Kidney (tissue), 14 donors: ENCODE measurements around the gene EFHC2. TPM values are rescaled to one million over a fixed set of nuclear protein-coding genes. Genes with fewer than 3 reads are reported as not detected.

Experiments used
- DNase-seq, 5 donors: peaks; one replicate each; pipeline ENCODE4 v3.0.0-alpha.2; 2013 to 2020
- FAIRE-seq: peaks from 2 replicates; lab custom pipeline; 2012; peaks lifted over from hg19 to GRCh38; lab: Jason Lieb, UNC
- H3K27ac ChIP-seq, 2 donors: one replicate each; pipeline ENCODE4 v1.7.0; 2013; ENCODE audit warnings: low read depth in 2 of 2, low read length in 2 of 2, inconsistent platforms in 1 of 2
- H3K27me3 ChIP-seq: one replicate; pipeline ENCODE4 v1.7.1; 2013; ENCODE audit warnings: low read length, inconsistent platforms; ENCODE audit not compliant: control insufficient read depth, insufficient read depth
- H3K36me3 ChIP-seq, 3 donors: one replicate each; pipeline versions ENCODE4 v1.7.0 to v1.7.1; 2013; ENCODE audit warnings: low read length in 3 of 3, control low read depth in 1 of 3, inconsistent platforms in 1 of 3; ENCODE audit not compliant: insufficient read depth in 3 of 3, control insufficient read depth in 2 of 3
- H3K4me1 ChIP-seq, 3 donors: one replicate each; pipeline versions ENCODE4 v1.7.0 to v1.7.1; 2013; ENCODE audit warnings: low read length in 3 of 3, inconsistent platforms in 1 of 3, low read depth in 1 of 3; ENCODE audit not compliant: control insufficient read depth in 2 of 3, insufficient read depth in 2 of 3
- H3K4me3 ChIP-seq, 3 donors: one replicate each; pipeline versions ENCODE4 v1.7.0 to v1.8.1; 2013; ENCODE audit warnings: low read length in 3 of 3, control low read depth in 1 of 3, inconsistent platforms in 1 of 3
- H3K9ac ChIP-seq, 3 donors: one replicate each; pipeline versions ENCODE4 v1.7.0 to v1.7.1; 2013; ENCODE audit warnings: low read length in 3 of 3, control low read depth in 1 of 3, inconsistent platforms in 1 of 3
- H3K9me3 ChIP-seq, 3 donors: one replicate each; pipeline versions ENCODE4 v1.7.0 to v1.7.1; 2013; ENCODE audit warnings: low read length in 3 of 3, control low read depth in 1 of 3, inconsistent platforms in 1 of 3; ENCODE audit not compliant: control insufficient read depth in 2 of 3, insufficient read depth in 1 of 3
- intact Hi-C: fragments of 100-400 bp; cut with DNase I; formaldehyde crosslinking; loops from one replicate; pipeline ENCODE4 v1.11.1; 2022
- polyA plus RNA-seq: library from polyadenylated mRNA; stranded (reverse); fragments of 350-450 nt; fragmentation: Illumina TruSeq; extraction: RNeasy Lipid Tissue Mini Kit (QIAGEN cat#74804); gene quantifications from one replicate; pipeline ENCODE4 v1.2.3, GENCODE V29; 2014; ENCODE audit warnings: low read depth, low replicate concordance; ENCODE audit not compliant: insufficient read depth
- total RNA-seq: library from RNA; stranded (reverse); fragmentation: NEBNext Ultra II Directional; extraction: Animal tissue kit (Norgen Biotek cat#: 25700); gene quantifications from one replicate; pipeline ENCODE4 v1.2.1, GENCODE V29; 2021
- TF ChIP-seq, protein P1 (sequence below): IDR thresholded peaks from 3 replicates; pipeline ENCODE4 v1.5.1; 2012; ENCODE audit warnings: mild to moderate bottlenecking, moderate library complexity, borderline replicate concordance; ENCODE audit not compliant: insufficient read depth; ENCODE audit errors: extremely low read depth
- donor health status: control.
- donor health status: control.
- donor health status: control.
- donor health status: control.
- donor health status: control.
- donor health status: DM: yes; HTN: yes; CAD: no.
- donor health status: Normal renal cell carcinoma (clear cell type).

EFHC2 gene
- total and polyA plus RNA-seq, 2 donors from 2014 or later: 1.6 to 6.4 TPM

DNA sequence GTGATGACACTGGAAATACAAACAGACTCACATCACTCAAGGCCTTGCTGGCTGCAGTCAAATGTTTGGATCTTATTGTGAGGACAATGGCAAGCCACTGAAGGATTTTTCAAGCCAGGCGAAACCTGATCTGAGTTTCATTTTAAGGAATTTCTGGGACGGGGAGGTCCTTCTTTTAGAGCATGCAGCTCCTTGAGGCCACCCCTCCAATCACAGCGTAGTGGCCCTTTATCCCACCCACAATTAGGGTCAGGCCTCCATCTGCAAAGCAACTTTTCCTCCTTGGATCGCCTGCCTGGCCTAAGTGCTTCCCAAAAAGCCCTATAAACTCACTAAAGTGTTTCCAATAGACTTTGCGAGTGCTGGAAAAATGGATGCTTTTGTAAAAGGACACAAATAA lies 115.5 kb downstream of the EFHC2 start:
- no peaks in the 10 kb centered on the region for H3K36me3 ChIP-seq
- TF ChIP-seq, protein P1, sequence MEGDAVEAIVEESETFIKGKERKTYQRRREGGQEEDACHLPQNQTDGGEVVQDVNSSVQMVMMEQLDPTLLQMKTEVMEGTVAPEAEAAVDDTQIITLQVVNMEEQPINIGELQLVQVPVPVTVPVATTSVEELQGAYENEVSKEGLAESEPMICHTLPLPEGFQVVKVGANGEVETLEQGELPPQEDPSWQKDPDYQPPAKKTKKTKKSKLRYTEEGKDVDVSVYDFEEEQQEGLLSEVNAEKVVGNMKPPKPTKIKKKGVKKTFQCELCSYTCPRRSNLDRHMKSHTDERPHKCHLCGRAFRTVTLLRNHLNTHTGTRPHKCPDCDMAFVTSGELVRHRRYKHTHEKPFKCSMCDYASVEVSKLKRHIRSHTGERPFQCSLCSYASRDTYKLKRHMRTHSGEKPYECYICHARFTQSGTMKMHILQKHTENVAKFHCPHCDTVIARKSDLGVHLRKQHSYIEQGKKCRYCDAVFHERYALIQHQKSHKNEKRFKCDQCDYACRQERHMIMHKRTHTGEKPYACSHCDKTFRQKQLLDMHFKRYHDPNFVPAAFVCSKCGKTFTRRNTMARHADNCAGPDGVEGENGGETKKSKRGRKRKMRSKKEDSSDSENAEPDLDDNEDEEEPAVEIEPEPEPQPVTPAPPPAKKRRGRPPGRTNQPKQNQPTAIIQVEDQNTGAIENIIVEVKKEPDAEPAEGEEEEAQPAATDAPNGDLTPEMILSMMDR: no peak
- intact Hi-C loops: no loop called here
- H3K4me3 ChIP-seq: no peak overlapping the region
- H3K9me3 ChIP-seq: no peaks in the 10 kb centered on the region
- H3K4me1 ChIP-seq: no peaks in the 10 kb centered on the region
- H3K9ac ChIP-seq: no peak overlapping the region
- DNase-seq (no peak), FAIRE-seq (no peak)
- H3K27ac ChIP-seq: no peak overlapping the region
- no peaks in the 10 kb centered on the region for H3K27me3 ChIP-seq

DNA sequence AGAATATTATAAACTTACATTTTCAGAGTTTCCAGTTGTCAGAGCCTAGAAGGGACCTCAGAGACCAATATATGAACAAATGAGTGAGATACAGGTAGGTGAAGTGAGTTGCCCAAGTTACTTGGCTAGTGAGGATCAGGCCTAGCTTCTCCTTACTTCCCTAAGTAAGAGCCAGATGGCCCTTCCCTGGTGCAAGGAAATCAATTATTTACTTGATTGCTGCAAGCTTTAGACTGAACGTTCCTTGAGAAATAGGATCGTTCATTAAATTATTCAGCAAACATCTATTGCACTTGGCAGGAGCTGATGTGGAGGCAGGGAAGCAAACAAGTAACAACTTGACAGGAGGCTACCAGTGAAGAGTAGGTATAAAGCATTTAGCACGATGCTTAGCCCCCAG lies 117.8 kb downstream of the EFHC2 start:
- Histone ChIP-seq H3K27ac (no peak overlapping the region), H3K9ac (no peak overlapping the region), H3K36me3 (no peaks in the 10 kb centered on the region), H3K27me3 (no peaks in the 10 kb centered on the region), H3K4me1 (no peaks in the 10 kb centered on the region), H3K4me3 (no peak overlapping the region), H3K9me3 (no peaks in the 10 kb centered on the region)
- TF ChIP-seq, protein P1: no peak
- DNase-seq: no peak
- FAIRE-seq: no peak
- intact Hi-C loops: no loop called here

DNA sequence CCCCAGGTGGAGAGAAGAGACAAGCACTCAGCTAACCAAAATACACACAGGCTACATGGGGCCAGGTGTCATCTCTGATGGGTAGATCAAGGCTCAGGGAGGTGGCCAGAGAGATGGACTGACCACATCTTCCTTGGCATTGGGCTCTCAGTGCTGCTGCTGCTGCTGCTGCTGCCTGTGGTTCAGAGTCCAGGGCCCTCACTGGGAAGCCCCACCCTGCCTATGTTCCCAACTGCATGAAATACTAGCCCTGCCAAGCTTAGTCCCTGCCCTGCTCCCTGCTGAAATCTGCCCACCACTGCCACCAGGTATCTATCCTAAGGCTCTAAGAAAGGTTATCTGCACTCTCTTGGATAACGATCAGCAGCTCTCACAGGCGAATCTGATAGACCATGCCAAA lies 118.7 kb downstream of the EFHC2 start:
- no peaks in the 10 kb centered on the region for H3K4me1 ChIP-seq
- FAIRE-seq (no peak), DNase-seq (no peak)
- TF ChIP-seq, protein P1: no peak
- no peak overlapping the region for H3K27ac ChIP-seq
- no peaks in the 10 kb centered on the region for H3K9me3 ChIP-seq
- no peak overlapping the region for H3K9ac ChIP-seq
- no peak overlapping the region for H3K4me3 ChIP-seq
- no peaks in the 10 kb centered on the region for H3K27me3 ChIP-seq
- intact Hi-C loops: no loop called here
- no peaks in the 10 kb centered on the region for H3K36me3 ChIP-seq

DNA sequence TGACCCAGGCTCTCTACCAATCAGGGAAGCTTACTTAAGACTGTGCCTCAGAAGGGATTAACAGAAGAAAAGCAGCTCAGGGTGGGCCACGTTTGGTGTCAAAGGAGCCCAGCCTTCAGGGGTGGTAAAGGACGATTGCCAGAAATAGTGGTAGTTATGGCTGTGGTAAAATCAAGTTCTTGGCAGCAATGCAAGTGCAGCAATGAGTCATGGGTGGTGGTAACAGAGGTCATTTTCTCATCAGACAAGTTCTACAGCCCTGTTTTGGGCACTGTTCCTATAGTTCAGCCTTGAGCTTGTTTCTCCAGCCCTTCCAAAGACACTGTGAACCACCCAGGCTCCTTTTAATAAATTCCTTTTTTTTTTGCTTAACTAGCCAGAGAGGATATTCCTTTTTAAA lies 120.3 kb downstream of the EFHC2 start:
- TF ChIP-seq, protein P1: no peak
- DNase-seq (no peak), FAIRE-seq (no peak)
- H3K9ac ChIP-seq: no peak overlapping the region
- no peaks in the 10 kb centered on the region for H3K36me3 ChIP-seq
- no peaks in the 10 kb centered on the region for H3K27me3 ChIP-seq
- no peaks in the 10 kb centered on the region for H3K4me1 ChIP-seq
- H3K9me3 ChIP-seq: no peaks in the 10 kb centered on the region
- intact Hi-C loops: no loop called here
- no peak overlapping the region for H3K27ac ChIP-seq
- H3K4me3 ChIP-seq: no peak overlapping the region
